RCC 7860 (cell line): ENCODE data around the gene CLEC20A.
A peak's percentile ranks its signal among the peaks of the same experiment; 100 is the strongest.

Source experiments
- DNase-seq: peaks from one replicate; pipeline ENCODE4 v3.0.0-alpha.2; 2015; ENCODE audit warnings: low spot score
- FAIRE-seq: peaks from 2 replicates; lab custom pipeline; 2012; peaks lifted over from hg19 to GRCh38; lab: Jason Lieb, UNC

The CLEC20A gene

GRCh38 chr1:178483251-178483957, 13.4 kb downstream of the CLEC20A start:
- DNase-seq (no peak), FAIRE-seq (no peak)

- FAIRE-seq (no peak), DNase-seq (no peak)
Observed at GRCh38 chr1:178477841-178478240, 18.9 kb downstream of the CLEC20A start.

- DNase-seq (no peak), FAIRE-seq (no peak)
Observed at GRCh38 chr1:178477373-178477772, 19.4 kb downstream of the CLEC20A start.

GRCh38 chr1:178472531-178472930, 24.2 kb downstream of the CLEC20A start:
- no peak for FAIRE-seq
- no peak for DNase-seq

- DNase-seq (no peak), FAIRE-seq (no peak)
Observed at GRCh38 chr1:178470411-178470960, 26.3 kb downstream of the CLEC20A start.

GRCh38 chr1:178467837-178468236, 28.9 kb downstream of the CLEC20A start:
- DNase-seq (no peak), FAIRE-seq (no peak)

- DNase-seq (no peak), FAIRE-seq (no peak)
Observed at GRCh38 chr1:178465011-178465410, 31.8 kb downstream of the CLEC20A start.

GRCh38 chr1:178464566-178464965, 32.2 kb downstream of the CLEC20A start:
- FAIRE-seq (no peak), DNase-seq (no peak)

- FAIRE-seq (no peak), DNase-seq (no peak)
Observed at GRCh38 chr1:178464141-178464540, 32.6 kb downstream of the CLEC20A start.

- no peak for FAIRE-seq
Observed at GRCh38 chr1:178461701-178462100, 35.1 kb downstream of the CLEC20A start.

GRCh38 chr1:178461104-178461503, 35.7 kb downstream of the CLEC20A start:
- DNase-seq (no peak), FAIRE-seq (no peak)

More at GRCh38 chr1:178461701-178462100, 35.1 kb downstream of the CLEC20A start:
- no peak for DNase-seq

- FAIRE-seq (no peak), DNase-seq (no peak)
Observed at GRCh38 chr1:178458203-178458602, 38.6 kb downstream of the CLEC20A start.

GRCh38 chr1:178457651-178458050, 39.1 kb downstream of the CLEC20A start:
- DNase-seq (no peak), FAIRE-seq (no peak)

GRCh38 chr1:178456472-178456871, 40.3 kb downstream of the CLEC20A start:
- FAIRE-seq (no peak), DNase-seq (no peak)

- FAIRE-seq: no peak
Observed at GRCh38 chr1:178452013-178452412, 44.8 kb downstream of the CLEC20A start.

GRCh38 chr1:178451529-178451928, 45.2 kb downstream of the CLEC20A start:
- FAIRE-seq: no peak
- DNase-seq: peak; percentile 22

More at GRCh38 chr1:178452013-178452412, 44.8 kb downstream of the CLEC20A start:
- DNase-seq: no peak

GRCh38 chr1:178450871-178451270, 45.9 kb downstream of the CLEC20A start:
- no peak for FAIRE-seq
- no peak for DNase-seq

- DNase-seq (no peak), FAIRE-seq (no peak)
Observed at GRCh38 chr1:178442925-178443324, 53.8 kb downstream of the CLEC20A start.

GRCh38 chr1:178438432-178438831, 58.3 kb downstream of the CLEC20A start:
- no peak for FAIRE-seq

GRCh38 chr1:178436899-178437298, 59.9 kb downstream of the CLEC20A start:
- DNase-seq: no peak
- no peak for FAIRE-seq

More at GRCh38 chr1:178438432-178438831, 58.3 kb downstream of the CLEC20A start:
- no peak for DNase-seq

GRCh38 chr1:178434899-178435435, 61.8 kb downstream of the CLEC20A start:
- no peak for DNase-seq
- no peak for FAIRE-seq

- FAIRE-seq: no peak
- no peak for DNase-seq
Observed at GRCh38 chr1:178434360-178434759, 62.4 kb downstream of the CLEC20A start.
